Spleen (tissue), 11 donors: ENCODE measurements around the gene SMIM36. TPM values are rescaled to one million over a fixed set of nuclear protein-coding genes. Genes with fewer than 3 reads are reported as not detected.
A peak's percentile ranks its signal among the peaks of the same experiment; 100 is the strongest.

ENCODE experiments used
- DNase-seq: peaks from one replicate; pipeline ENCODE4 v3.0.0-alpha.2; 2020
- H3K27ac ChIP-seq, 8 donors: fragments of 200-600 bp; sonication (generic) in 7 of 8; 1 replicate in 4 of 8; 2 replicates in 4 of 8; pipeline versions ENCODE4 v1.5.0 to v1.8.0; 2016 to 2021; ENCODE audit warnings: inconsistent platforms in 4 of 8, mild to moderate bottlenecking in 4 of 8, moderate library complexity in 1 of 8
- H3K27me3 ChIP-seq, 7 donors: fragments of 200-600 bp; sonication (generic) in 6 of 7; replicated peaks in 1 of 7; 1 replicate in 4 of 7; 2 replicates in 3 of 7; pipeline versions ENCODE4 v1.5.0 to v1.8.0; 2016 to 2021; ENCODE audit warnings: inconsistent platforms in 3 of 7, mild to moderate bottlenecking in 1 of 7
- H3K36me3 ChIP-seq, 6 donors: fragments of 200-600 bp; sonication (generic) in 5 of 6; 1 replicate in 4 of 6; 2 replicates in 2 of 6; pipeline versions ENCODE4 v1.5.0 to v1.8.0; 2016 to 2021; ENCODE audit warnings: inconsistent platforms in 2 of 6
- H3K4me1 ChIP-seq, 6 donors: fragments of 200-600 bp; sonication (generic) in 5 of 6; 1 replicate in 3 of 6; 2 replicates in 3 of 6; pipeline versions ENCODE4 v1.5.0 to v1.8.0; 2016 to 2021; ENCODE audit warnings: inconsistent platforms in 3 of 6
- H3K4me3 ChIP-seq, 8 donors: fragments of 200-600 bp; sonication (generic) in 7 of 8; 1 replicate in 4 of 8; 2 replicates in 4 of 8; pipeline versions ENCODE4 v1.5.0 to v1.8.0; 2016 to 2021; ENCODE audit warnings: inconsistent platforms in 4 of 8, mild to moderate bottlenecking in 4 of 8, moderate library complexity in 2 of 8
- H3K9me3 ChIP-seq, 8 donors: fragments of 200-600 bp; sonication (generic) in 7 of 8; 1 replicate in 4 of 8; 2 replicates in 4 of 8; pipeline versions ENCODE4 v1.5.0 to v1.8.0; 2016 to 2021; ENCODE audit warnings: inconsistent platforms in 4 of 8
- POLR2A ChIP-seq, 3 donors: fragments of 450-650 bp; IDR thresholded peaks; one replicate each; pipeline ENCODE4 v1.5.1; 2017; ENCODE audit warnings: antibody characterized with exemption in 3 of 3, mild to moderate bottlenecking in 1 of 3
- POLR2AphosphoS5 ChIP-seq, 3 donors: sonication (generic); formaldehyde crosslinking; IDR thresholded peaks; one replicate each; pipeline ENCODE4 v1.5.1; 2017; ENCODE audit warnings: antibody characterized with exemption in 3 of 3
- WGBS, 5 donors: extraction: QIAGEN DNeasy Blood & Tissue Kit in 3 of 5; methylation state at CpG; one replicate each; pipeline versions ENCODE4 v1.1.5 to v1.1.7; 2013 to 2018; 5-methylcytosine and 5-hydroxymethylcytosine counted together
- intact Hi-C: fragments of 100-400 bp; cut with DNase I; formaldehyde crosslinking; loops from one replicate; pipeline ENCODE4 v1.15.0; 2023; ENCODE audit warnings: low total_unique reads
- polyA plus RNA-seq, 3 donors: library from polyadenylated mRNA; stranded (reverse); fragments of 200-250 nt; gene quantifications; one replicate each; pipeline ENCODE4 v1.2.1, GENCODE V29; 2013
- total RNA-seq, 7 donors: library from RNA; depleted of rRNA in 3 of 7; stranded (reverse); fragments of >200 nt in 3 of 7; fragmentation: NEBNext Ultra II Directional in 4 of 7; extraction: Animal tissue kit (Norgen Biotek cat#: 25700) in 4 of 7; gene quantifications; one replicate each; pipeline versions ENCODE4 v1.1.0 to v1.2.1, GENCODE V29; 2016 to 2021
- TF ChIP-seq, protein P1 (sequence below), 11 experiments: fragments of 200-600 bp in 7 of 11; fragments of 450-650 bp in 4 of 11; sonication (generic) in 4 of 11; IDR thresholded peaks in 8 of 11; conservative IDR thresholded peaks in 3 of 11; 1 replicate in 7 of 11; 2 replicates in 4 of 11; pipeline versions ENCODE4 v1.4.0 to v1.8.0; 2016 to 2021; ENCODE audit warnings: antibody characterized with exemption in 11 of 11, inconsistent platforms in 4 of 11, mild to moderate bottlenecking in 1 of 11
- donor health status: healthy with polysubstance abuse.
- donor health status: DM: no; HTN: no; CAD: no; lungs with moderate emphysema.
- donor health status: DM: no; HTN: no; CAD: no.
- donor health status: Bipolar disorder and iron deficiency.
- donor health status: healthy.
- donor health status: DM: no; HTN: no; CAD: no.
- donor health status: DM: yes; HTN: yes; CAD: no.

The SMIM36 gene
- total and polyA plus RNA-seq, 10 donors = not detected

DNA sequence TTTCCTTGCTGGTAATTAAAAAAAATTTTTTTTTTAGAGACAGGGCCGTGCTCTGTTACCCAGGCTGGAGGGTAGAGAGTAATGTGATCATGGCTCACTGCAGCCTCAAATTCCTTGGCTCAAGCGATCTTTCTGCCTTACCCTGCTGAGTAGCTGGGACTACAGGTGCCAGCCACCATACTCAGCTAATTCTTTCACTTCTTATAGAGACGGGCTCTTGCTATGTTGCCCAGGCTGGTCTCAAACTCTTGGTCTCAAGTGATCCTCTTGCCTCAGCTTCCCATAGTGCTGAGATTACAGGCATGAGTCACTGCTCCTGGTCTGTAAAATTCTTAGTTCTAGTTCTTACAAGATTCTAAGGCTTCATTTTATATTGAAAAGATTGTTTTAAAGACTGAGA is 11.1 kb downstream of the SMIM36 start:
- peaks cover 0 to 11% (median 0%) of the 10 kb centered on the region in 6 donors for H3K4me1 ChIP-seq
- H3K36me3 ChIP-seq = no peaks in the 10 kb centered on the region
- intact Hi-C loops = no loop called here
- no peaks in the 10 kb centered on the region for H3K27me3 ChIP-seq
- no peak overlapping the region for H3K4me3 ChIP-seq
- no peak for DNase-seq
- H3K27ac ChIP-seq = no peak overlapping the region
- WGBS, 5 donors = 87 to 95% (median 90%) methylated on average over 3 of the region's 3 CpGs
- H3K9me3 ChIP-seq = no peaks in the 10 kb centered on the region
- TF ChIP-seq, protein P1, sequence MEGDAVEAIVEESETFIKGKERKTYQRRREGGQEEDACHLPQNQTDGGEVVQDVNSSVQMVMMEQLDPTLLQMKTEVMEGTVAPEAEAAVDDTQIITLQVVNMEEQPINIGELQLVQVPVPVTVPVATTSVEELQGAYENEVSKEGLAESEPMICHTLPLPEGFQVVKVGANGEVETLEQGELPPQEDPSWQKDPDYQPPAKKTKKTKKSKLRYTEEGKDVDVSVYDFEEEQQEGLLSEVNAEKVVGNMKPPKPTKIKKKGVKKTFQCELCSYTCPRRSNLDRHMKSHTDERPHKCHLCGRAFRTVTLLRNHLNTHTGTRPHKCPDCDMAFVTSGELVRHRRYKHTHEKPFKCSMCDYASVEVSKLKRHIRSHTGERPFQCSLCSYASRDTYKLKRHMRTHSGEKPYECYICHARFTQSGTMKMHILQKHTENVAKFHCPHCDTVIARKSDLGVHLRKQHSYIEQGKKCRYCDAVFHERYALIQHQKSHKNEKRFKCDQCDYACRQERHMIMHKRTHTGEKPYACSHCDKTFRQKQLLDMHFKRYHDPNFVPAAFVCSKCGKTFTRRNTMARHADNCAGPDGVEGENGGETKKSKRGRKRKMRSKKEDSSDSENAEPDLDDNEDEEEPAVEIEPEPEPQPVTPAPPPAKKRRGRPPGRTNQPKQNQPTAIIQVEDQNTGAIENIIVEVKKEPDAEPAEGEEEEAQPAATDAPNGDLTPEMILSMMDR (IDR thresholded peaks at IDR 0.05 in 8 of 11, conservative IDR thresholded peaks at IDR 0.05 in 3 of 11) = no peak
- TF ChIP-seq POLR2A (IDR thresholded peaks at IDR 0.05) (no peak), POLR2AphosphoS5 (IDR thresholded peaks at IDR 0.05) (no peak)

DNA sequence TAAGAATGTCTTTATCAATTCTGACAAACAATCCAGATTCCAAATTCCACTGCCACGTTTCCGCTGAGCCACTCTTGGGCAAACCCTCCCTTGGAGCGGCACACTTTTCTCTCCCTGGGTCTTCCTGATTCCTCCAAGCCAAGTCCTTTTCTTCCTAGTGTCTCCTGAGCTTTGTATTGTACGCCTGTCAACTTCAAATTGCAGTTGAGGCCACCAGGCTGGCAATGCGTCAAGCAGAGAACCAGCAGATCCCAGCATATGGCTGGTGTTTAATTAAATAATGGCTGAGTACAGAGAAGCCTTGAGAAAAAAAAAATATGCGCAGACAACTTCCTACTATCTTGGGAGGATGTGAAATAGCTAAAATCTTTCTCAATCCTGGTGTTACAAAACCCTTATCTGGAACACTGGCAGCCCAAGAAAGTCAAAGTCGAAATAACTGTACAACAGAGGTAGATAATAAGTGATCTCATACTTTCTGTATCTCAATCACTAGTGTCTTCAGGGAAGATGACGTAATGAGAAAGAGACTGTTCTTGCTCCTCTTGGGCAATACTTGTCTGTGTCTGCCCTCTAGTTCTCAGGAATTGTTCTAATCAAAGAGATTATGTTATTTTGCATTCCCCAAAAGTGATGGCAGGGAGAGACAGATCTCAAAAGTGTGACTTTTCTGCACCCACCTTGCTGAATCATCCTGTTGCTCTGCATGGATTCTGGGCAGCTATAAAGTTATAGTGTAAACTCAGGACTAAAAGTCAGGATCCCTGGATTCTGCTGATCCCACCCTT is 15.0 kb downstream of the SMIM36 start:
- Histone ChIP-seq H3K36me3 (no peaks in the 10 kb centered on the region), H3K27me3 (peaks cover 0 to 3% (median 0%) of the 10 kb centered on the region in 7 donors), H3K4me1 (peaks cover 0 to 11% (median 0%) of the 10 kb centered on the region in 6 donors), H3K4me3 (no peak overlapping the region), H3K27ac (peak overlapping the region in 4 of 8 donors; percentile 6 to 56 (median 21)), H3K9me3 (no peaks in the 10 kb centered on the region)
- no peak for DNase-seq
- intact Hi-C loops = no loop called here
- TF ChIP-seq, protein P1 (IDR thresholded peaks at IDR 0.05 in 8 of 11, conservative IDR thresholded peaks at IDR 0.05 in 3 of 11) = no peak
- TF ChIP-seq POLR2A (IDR thresholded peaks at IDR 0.05) (no peak), POLR2AphosphoS5 (IDR thresholded peaks at IDR 0.05) (no peak)
- WGBS, 5 donors = 44 to 75% (median 55%) methylated on average over 8 of the region's 8 CpGs

DNA sequence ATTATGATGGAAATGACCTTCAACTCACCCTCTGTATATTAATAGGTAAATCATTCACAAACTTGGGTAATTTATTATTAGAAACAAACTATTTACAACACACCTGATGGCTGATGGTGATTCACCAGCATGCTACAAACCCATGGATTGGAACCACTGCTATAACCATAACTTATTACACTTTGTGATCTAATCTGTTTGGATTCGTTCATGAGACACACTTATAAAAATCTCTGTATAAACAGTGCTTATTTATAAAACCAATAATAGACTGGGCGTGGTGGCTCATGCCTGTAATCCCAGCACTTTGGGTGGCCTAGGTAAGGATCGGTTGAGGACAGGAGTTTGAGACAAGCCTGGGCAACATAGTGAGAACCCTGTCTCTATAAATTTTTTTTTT is 16.0 kb downstream of the SMIM36 start:
- intact Hi-C loops = no loop called here
- H3K4me1 ChIP-seq = peaks cover 0 to 11% (median 0%) of the 10 kb centered on the region in 6 donors
- H3K27ac ChIP-seq = no peak overlapping the region
- no peak for DNase-seq
- TF ChIP-seq POLR2AphosphoS5 (IDR thresholded peaks at IDR 0.05) (no peak), POLR2A (IDR thresholded peaks at IDR 0.05) (no peak)
- TF ChIP-seq, protein P1 (IDR thresholded peaks at IDR 0.05 in 8 of 11, conservative IDR thresholded peaks at IDR 0.05 in 3 of 11) = no peak
- H3K4me3 ChIP-seq = no peak overlapping the region
- H3K27me3 ChIP-seq = peaks cover 0 to 3% (median 0%) of the 10 kb centered on the region in 7 donors
- WGBS, 5 donors = 75 to 91% (median 85%) methylated on average over 3 of the region's 3 CpGs
- H3K36me3 ChIP-seq = no peaks in the 10 kb centered on the region
- H3K9me3 ChIP-seq = no peaks in the 10 kb centered on the region

DNA sequence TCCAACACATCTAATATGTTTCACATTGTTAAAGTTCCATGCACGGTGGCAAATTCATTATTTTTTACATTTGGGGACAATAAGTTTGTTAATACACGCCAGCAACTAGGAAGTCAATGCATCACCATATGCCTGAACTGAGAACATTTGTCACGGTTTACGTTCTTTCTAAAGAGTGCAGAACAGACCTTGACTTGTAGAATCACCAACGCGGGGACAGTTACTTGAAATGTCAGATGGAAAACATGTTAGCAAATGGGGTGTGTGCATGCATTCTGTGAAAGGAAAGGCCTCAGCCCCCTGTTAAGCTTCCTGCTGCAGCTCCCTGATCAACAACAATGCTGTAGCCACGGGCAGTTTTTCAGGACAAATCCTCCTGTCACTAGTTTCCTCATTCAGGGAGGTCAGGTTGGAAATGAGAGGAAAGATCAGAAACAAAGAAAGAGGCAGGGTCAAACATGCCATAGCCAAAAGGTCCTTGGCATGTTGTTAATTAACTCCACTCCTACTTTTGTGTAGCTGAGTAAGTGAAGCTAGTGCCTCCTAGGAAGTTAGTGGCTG is 18.4 kb downstream of the SMIM36 start:
- no peak overlapping the region for H3K27ac ChIP-seq
- H3K27me3 ChIP-seq = peaks cover 0 to 3% (median 0%) of the 10 kb centered on the region in 7 donors
- DNase-seq = no peak
- WGBS, 5 donors = 63 to 76% (median 68%) methylated on average over 7 of the region's 7 CpGs
- no peak overlapping the region for H3K4me3 ChIP-seq
- peaks cover 0 to 13% (median 0%) of the 10 kb centered on the region in 6 donors for H3K4me1 ChIP-seq
- no peaks in the 10 kb centered on the region for H3K9me3 ChIP-seq
- TF ChIP-seq POLR2A (IDR thresholded peaks at IDR 0.05) = no peak
- TF ChIP-seq, protein P1 (IDR thresholded peaks at IDR 0.05 in 8 of 11, conservative IDR thresholded peaks at IDR 0.05 in 3 of 11) = no peak
- TF ChIP-seq POLR2AphosphoS5 (IDR thresholded peaks at IDR 0.05) = no peak
- H3K36me3 ChIP-seq = no peaks in the 10 kb centered on the region
- intact Hi-C loops = no loop called here
